ENCODE measurements around the gene FMNL2. TPM values are rescaled to one million over a fixed set of nuclear protein-coding genes. Genes with fewer than 3 reads are reported as not detected.

FMNL2 gene
- total and polyA plus RNA-seq, 2 of the 4 experiments (the other 2 are of a cell fraction): 10.9 to 11.4 TPM

DNA sequence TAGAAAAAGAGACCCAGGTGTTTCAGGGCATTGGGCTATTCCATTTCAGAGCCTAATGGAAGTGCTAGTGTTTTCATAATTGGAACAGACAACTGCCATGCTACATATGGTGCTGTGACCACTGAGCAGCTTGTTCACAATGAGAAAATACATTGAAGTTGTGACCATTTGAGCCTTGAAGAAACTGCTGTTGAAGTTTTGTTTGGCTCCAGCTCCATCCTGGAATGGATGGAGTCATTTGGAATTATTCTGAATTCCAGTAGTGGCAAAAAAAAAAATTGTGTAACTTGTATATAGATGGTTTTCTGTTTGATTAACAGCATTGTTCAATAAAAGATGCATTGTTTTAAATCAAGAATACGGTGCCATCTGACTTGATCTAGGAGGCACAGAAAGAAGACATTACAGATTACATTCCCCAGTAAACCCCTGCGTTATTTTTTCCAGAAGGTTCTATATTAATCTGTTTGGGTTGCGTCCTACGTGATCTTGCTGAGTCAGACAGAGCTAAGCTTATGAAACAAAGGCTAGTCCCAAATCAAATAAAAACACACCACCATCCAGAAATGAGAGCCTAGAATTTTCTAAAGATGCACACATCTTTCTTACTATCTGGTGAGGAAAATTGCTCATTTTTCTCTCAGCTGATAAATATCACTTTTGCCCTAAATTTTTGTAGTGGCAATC lies 19.2 kb downstream of the FMNL2 start:
- CTCF ChIA-PET: interaction anchor here (1.4 kb wide), 1 partner anchor 284 kb away, joined by 5 read pairs; no protein-coding TSS in a partner anchor

More for the DNA sequence above, 19.2 kb downstream of the FMNL2 start:
- H3K27me3 ChIP-seq (ENCODE audit: control insufficient read depth, insufficient read depth, low read length): no peaks in the 10 kb centered on the region
- no peak overlapping the region for H2BK5ac ChIP-seq (ENCODE audit: low read depth, low read length, poor library complexity, severe bottlenecking)
- no peak for DNase-seq
- H3K4ac ChIP-seq (ENCODE audit: low read depth, low read length): no peak overlapping the region
- no peak overlapping the region for H2AFZ ChIP-seq (replicated peaks; ENCODE audit: low read length, poor library complexity)
- H2BK15ac ChIP-seq (ENCODE audit: low read depth, low read length): no peak overlapping the region
- no peak overlapping the region for H2BK120ac ChIP-seq (ENCODE audit: low read depth, low read length)
- no peak overlapping the region for H2AK9ac ChIP-seq (replicated peaks; ENCODE audit: low read depth, low read length, poor library complexity)
- POLR2A ChIA-PET (ENCODE audit: unreplicated experiment): no interaction called here
- H4K8ac ChIP-seq (ENCODE audit: low read depth in 2 of 2, low read length in 2 of 2): no peak overlapping the region
- H3K4me3 ChIP-seq (ENCODE audit: insufficient read depth, low read depth, low read length): no peak overlapping the region
- H3K79me1 ChIP-seq (ENCODE audit: low read depth in 1 of 2, low read length in 2 of 2): peaks cover 17 to 25% of the 10 kb centered on the region in 2 experiments
- no TSS peak for BruUV-seq (replicated peaks)
- no peak overlapping the region for H3K23ac ChIP-seq (ENCODE audit: low read depth, low read length)
- H3K14ac ChIP-seq (replicated peaks; ENCODE audit: low read depth, low read length): no peak overlapping the region
- no peak overlapping the region for H4K91ac ChIP-seq (ENCODE audit: insufficient read depth, low read depth, low read length)
- no peak overlapping the region for H3K4me2 ChIP-seq (ENCODE audit: low read depth, low read length)
- H3K9ac ChIP-seq (ENCODE audit: low read depth, low read length): no peak overlapping the region
- H3K9me3 ChIP-seq (ENCODE audit: control insufficient read depth, insufficient read depth, low read length): no peaks in the 10 kb centered on the region
- in situ Hi-C loops (cut with MboI; ENCODE audit: low sequenced_read_pairs): no loop called here
- no peak overlapping the region for H3K56ac ChIP-seq (ENCODE audit: extremely low read depth, insufficient read depth, low read length)
- intact Hi-C loops (cut with micrococcal nuclease): no loop called here
- no peak for ATAC-seq (ENCODE audit: low read depth)
- no peak for TF ChIP-seq MAZ (IDR thresholded peaks at IDR 0.05; ENCODE audit: borderline replicate concordance, low read depth, low read length)
- TF ChIP-seq NFE2L2 (IDR thresholded peaks at IDR 0.05; ENCODE audit: low read depth, low read length): no peak
- TF ChIP-seq FOS (IDR thresholded peaks at IDR 0.05; ENCODE audit: low read depth, low read length): no peak
- TF ChIP-seq, protein P1, sequence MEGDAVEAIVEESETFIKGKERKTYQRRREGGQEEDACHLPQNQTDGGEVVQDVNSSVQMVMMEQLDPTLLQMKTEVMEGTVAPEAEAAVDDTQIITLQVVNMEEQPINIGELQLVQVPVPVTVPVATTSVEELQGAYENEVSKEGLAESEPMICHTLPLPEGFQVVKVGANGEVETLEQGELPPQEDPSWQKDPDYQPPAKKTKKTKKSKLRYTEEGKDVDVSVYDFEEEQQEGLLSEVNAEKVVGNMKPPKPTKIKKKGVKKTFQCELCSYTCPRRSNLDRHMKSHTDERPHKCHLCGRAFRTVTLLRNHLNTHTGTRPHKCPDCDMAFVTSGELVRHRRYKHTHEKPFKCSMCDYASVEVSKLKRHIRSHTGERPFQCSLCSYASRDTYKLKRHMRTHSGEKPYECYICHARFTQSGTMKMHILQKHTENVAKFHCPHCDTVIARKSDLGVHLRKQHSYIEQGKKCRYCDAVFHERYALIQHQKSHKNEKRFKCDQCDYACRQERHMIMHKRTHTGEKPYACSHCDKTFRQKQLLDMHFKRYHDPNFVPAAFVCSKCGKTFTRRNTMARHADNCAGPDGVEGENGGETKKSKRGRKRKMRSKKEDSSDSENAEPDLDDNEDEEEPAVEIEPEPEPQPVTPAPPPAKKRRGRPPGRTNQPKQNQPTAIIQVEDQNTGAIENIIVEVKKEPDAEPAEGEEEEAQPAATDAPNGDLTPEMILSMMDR (conservative IDR thresholded peaks at IDR 0.05; ENCODE audit: low read depth, low read length): no peak
- no peak for TF ChIP-seq CEBPB (IDR thresholded peaks at IDR 0.05; ENCODE audit: low read depth, low read length)
- no peak for TF ChIP-seq SMC3 (IDR thresholded peaks at IDR 0.05; ENCODE audit: low read depth, low read length)
- TF ChIP-seq RAD21 (IDR thresholded peaks at IDR 0.05; ENCODE audit: low read length): no peak
- TF ChIP-seq RFX5 (IDR thresholded peaks at IDR 0.05; ENCODE audit: low read depth, low read length): no peak
- no peak for TF ChIP-seq RCOR1 (IDR thresholded peaks at IDR 0.05; ENCODE audit: insufficient replicate concordance, low read length)
- no peak for TF ChIP-seq POLR2A (IDR thresholded peaks at IDR 0.05; ENCODE audit: low read depth, low read length)
- no peak for TF ChIP-seq MXI1 (IDR thresholded peaks at IDR 0.05; ENCODE audit: borderline replicate concordance, low read depth, low read length)
- no peak for TF ChIP-seq ELK1 (IDR thresholded peaks at IDR 0.05; ENCODE audit: borderline replicate concordance, low read depth, low read length)
- no peak for TF ChIP-seq BHLHE40 (IDR thresholded peaks at IDR 0.05; ENCODE audit: low read depth, low read length)
- TF ChIP-seq USF2 (IDR thresholded peaks at IDR 0.05; ENCODE audit: low read depth, low read length): no peak
- TF ChIP-seq CHD1 (IDR thresholded peaks at IDR 0.05; ENCODE audit: low read depth, low read length): no peak
- TF ChIP-seq MAFK (IDR thresholded peaks at IDR 0.05; ENCODE audit: low read depth, low read length): no peak; the same call in 1 of the 2 replicates
- H2BK20ac ChIP-seq (ENCODE audit: low read depth, low read length): no peak overlapping the region
- no peak overlapping the region for H4K5ac ChIP-seq (ENCODE audit: low read depth, low read length)
- H3K9me1 ChIP-seq (ENCODE audit: insufficient read depth, low read length): no peaks in the 10 kb centered on the region
- H2AK5ac ChIP-seq (ENCODE audit: low read depth, low read length): no peak overlapping the region
- no CpG with 5 or more reads among the region's 4 CpGs for WGBS, 2 experiments (ENCODE audit: extremely low coverage in 2 of 2, insufficient read length in 1 of 2)
- H3K36me3 ChIP-seq (ENCODE audit: control insufficient read depth, insufficient read depth, low read length): no peaks in the 10 kb centered on the region
- no peak overlapping the region for H3K27ac ChIP-seq (ENCODE audit: insufficient read depth, low read length)
- dilution Hi-C loops (cut with HindIII; ENCODE audit: low sequenced_read_pairs, unreplicated experiment): no loop called here
- no peak overlapping the region for H3K18ac ChIP-seq (ENCODE audit: low read depth, low read length)
- peaks cover 3% of the 10 kb centered on the region; the same call in 1 of the 2 replicates for H4K20me1 ChIP-seq (ENCODE audit: insufficient read depth, low read length)
- no peaks in the 10 kb centered on the region; the same call in 1 of the 2 replicates for H3K4me1 ChIP-seq (ENCODE audit: control insufficient read depth, insufficient read depth, low read length)

Data from IMR-90 (cell line).